ENCODE data around the gene PTPRS.
A peak's percentile ranks its signal among the peaks of the same experiment; 100 is the strongest.

PTPRS gene

GRCh38 chr19:5356428-5356827 lies 15.8 kb upstream of the PTPRS start:
- Histone ChIP-seq H3K4me3 (replicated peaks; ENCODE audit: insufficient read depth, low read length) (no peak overlapping the region), H3K27me3 (ENCODE audit: insufficient read depth, poor library complexity, severe bottlenecking) (peaks cover 5% of the 10 kb centered on the region), H3K27ac (replicated peaks) (no peak overlapping the region)
- DNase-seq (ENCODE audit: low read depth in 1 of 2, low spot score in 1 of 2): no peak
- TF ChIP-seq REST (IDR thresholded peaks at IDR 0.05; ENCODE audit: insufficient replicate concordance, low read depth): peak; percentile 92
- TF ChIP-seq SPI1 (IDR thresholded peaks at IDR 0.05; ENCODE audit: borderline replicate concordance, low read depth): no peak

GRCh38 chr19:5355693-5356092 lies 15.1 kb upstream of the PTPRS start:
- no peak for TF ChIP-seq SPI1 (IDR thresholded peaks at IDR 0.05; ENCODE audit: borderline replicate concordance, low read depth)
- no peak for TF ChIP-seq GABPA (IDR thresholded peaks at IDR 0.05; ENCODE audit: low read depth)
- TF ChIP-seq, protein P1, sequence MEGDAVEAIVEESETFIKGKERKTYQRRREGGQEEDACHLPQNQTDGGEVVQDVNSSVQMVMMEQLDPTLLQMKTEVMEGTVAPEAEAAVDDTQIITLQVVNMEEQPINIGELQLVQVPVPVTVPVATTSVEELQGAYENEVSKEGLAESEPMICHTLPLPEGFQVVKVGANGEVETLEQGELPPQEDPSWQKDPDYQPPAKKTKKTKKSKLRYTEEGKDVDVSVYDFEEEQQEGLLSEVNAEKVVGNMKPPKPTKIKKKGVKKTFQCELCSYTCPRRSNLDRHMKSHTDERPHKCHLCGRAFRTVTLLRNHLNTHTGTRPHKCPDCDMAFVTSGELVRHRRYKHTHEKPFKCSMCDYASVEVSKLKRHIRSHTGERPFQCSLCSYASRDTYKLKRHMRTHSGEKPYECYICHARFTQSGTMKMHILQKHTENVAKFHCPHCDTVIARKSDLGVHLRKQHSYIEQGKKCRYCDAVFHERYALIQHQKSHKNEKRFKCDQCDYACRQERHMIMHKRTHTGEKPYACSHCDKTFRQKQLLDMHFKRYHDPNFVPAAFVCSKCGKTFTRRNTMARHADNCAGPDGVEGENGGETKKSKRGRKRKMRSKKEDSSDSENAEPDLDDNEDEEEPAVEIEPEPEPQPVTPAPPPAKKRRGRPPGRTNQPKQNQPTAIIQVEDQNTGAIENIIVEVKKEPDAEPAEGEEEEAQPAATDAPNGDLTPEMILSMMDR (IDR thresholded peaks at IDR 0.05; ENCODE audit: insufficient read depth, low read length): no peak
- TF ChIP-seq POLR2AphosphoS5 (IDR thresholded peaks at IDR 0.05; ENCODE audit: low read depth): no peak
- TF ChIP-seq REST (IDR thresholded peaks at IDR 0.05; ENCODE audit: insufficient replicate concordance, low read depth): no peak
- Histone ChIP-seq H3K27ac (replicated peaks) (no peak overlapping the region), H3K4me3 (replicated peaks; ENCODE audit: insufficient read depth, low read length) (no peak overlapping the region), H3K27me3 (ENCODE audit: insufficient read depth, poor library complexity, severe bottlenecking) (peaks cover 5% of the 10 kb centered on the region)
- no peak for DNase-seq (ENCODE audit: low read depth in 1 of 2, low spot score in 1 of 2)

DNA sequence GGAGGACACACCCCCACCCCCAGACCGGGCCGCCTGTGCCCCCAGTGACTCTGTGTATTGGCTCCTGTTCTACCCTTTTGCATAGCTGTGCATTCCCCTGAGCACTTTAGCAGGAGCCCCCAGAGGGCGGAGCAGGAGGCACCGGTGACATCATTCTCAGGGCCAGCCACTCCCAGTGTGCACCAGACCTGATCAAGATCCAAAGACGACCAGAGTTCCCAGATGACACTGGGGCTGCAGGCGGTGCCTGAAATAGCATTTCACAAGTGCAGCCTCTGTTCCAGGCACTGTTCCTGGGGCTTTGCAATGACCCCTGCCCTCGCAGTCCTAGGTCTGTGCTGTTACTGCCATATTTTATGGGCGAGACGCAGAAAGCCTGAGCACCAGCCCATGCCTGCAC lies 14.5 kb upstream of the PTPRS start:
- no peak overlapping the region for H3K27ac ChIP-seq (replicated peaks)
- TF ChIP-seq POLR2AphosphoS5 (IDR thresholded peaks at IDR 0.05; ENCODE audit: low read depth) (no peak), REST (IDR thresholded peaks at IDR 0.05; ENCODE audit: insufficient replicate concordance, low read depth) (no peak), SPI1 (IDR thresholded peaks at IDR 0.05; ENCODE audit: borderline replicate concordance, low read depth) (no peak), GABPA (IDR thresholded peaks at IDR 0.05; ENCODE audit: low read depth) (no peak)
- TF ChIP-seq, protein P1 (IDR thresholded peaks at IDR 0.05; ENCODE audit: insufficient read depth, low read length): no peak
- peaks cover 5% of the 10 kb centered on the region for H3K27me3 ChIP-seq (ENCODE audit: insufficient read depth, poor library complexity, severe bottlenecking)
- no peak for DNase-seq (ENCODE audit: low read depth in 1 of 2, low spot score in 1 of 2)
- no peak overlapping the region for H3K4me3 ChIP-seq (replicated peaks; ENCODE audit: insufficient read depth, low read length)

DNA sequence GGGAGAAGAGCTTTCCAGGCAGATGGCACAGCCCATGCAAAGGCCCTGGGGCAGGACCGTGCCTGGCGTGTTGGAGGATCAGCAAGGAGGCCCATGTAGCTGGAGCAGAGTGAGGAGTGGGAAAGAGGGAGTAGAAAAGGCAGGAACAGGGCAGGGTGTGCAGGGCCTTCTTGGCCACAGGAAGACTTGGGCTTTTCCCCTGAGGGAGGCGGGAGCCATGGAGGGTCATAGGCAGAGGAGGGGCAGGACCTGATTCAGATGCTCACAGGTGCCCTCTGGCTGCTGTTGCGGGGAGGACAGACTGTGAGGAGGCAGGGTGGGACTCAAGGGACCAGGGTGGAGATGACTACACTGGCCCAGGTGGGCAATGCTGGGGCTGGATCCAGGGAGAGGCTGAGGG lies 13.8 kb upstream of the PTPRS start:
- Histone ChIP-seq H3K27me3 (ENCODE audit: insufficient read depth, poor library complexity, severe bottlenecking) (peaks cover 5% of the 10 kb centered on the region), H3K27ac (replicated peaks) (no peak overlapping the region), H3K4me3 (replicated peaks; ENCODE audit: insufficient read depth, low read length) (no peak overlapping the region)
- no peak for TF ChIP-seq GABPA (IDR thresholded peaks at IDR 0.05; ENCODE audit: low read depth)
- no peak for TF ChIP-seq SPI1 (IDR thresholded peaks at IDR 0.05; ENCODE audit: borderline replicate concordance, low read depth)
- TF ChIP-seq, protein P1 (IDR thresholded peaks at IDR 0.05; ENCODE audit: insufficient read depth, low read length): no peak
- TF ChIP-seq REST (IDR thresholded peaks at IDR 0.05; ENCODE audit: insufficient replicate concordance, low read depth): no peak
- no peak for TF ChIP-seq POLR2AphosphoS5 (IDR thresholded peaks at IDR 0.05; ENCODE audit: low read depth)
- DNase-seq (ENCODE audit: low read depth in 1 of 2, low spot score in 1 of 2): peak in 1 of 2 experiments; percentile 7

Measured in HL-60 (cell line).